GM19372 (cell line): ENCODE measurements around the gene FPGS.

Experiments used
- ATAC-seq: cut with Tn5 transposase; IDR thresholded peaks from one replicate; pipeline ENCODE4 v1.9.1; 2021; ENCODE audit warnings: mild to moderate bottlenecking, low read depth, moderate library complexity; ENCODE audit not compliant: unreplicated experiment

Gene FPGS

GRCh38 chr9:127854960-127855359 is 52.3 kb downstream of the FPGS start:
- no peak for ATAC-seq

GRCh38 chr9:127855522-127855921 is 52.8 kb downstream of the FPGS start:
- no peak for ATAC-seq

- no peak for ATAC-seq
Observed at GRCh38 chr9:127856094-127856728, 53.5 kb downstream of the FPGS start.

- no peak for ATAC-seq
Observed at GRCh38 chr9:127856729-127857116, 54.0 kb downstream of the FPGS start.

- no peak for ATAC-seq
Observed at GRCh38 chr9:127857278-127857677, 54.6 kb downstream of the FPGS start.

GRCh38 chr9:127858041-127858512 is 55.4 kb downstream of the FPGS start:
- ATAC-seq = no peak

GRCh38 chr9:127860260-127860659 is 57.6 kb downstream of the FPGS start:
- no peak for ATAC-seq

- no peak for ATAC-seq
Observed at GRCh38 chr9:127860779-127861178, 58.1 kb downstream of the FPGS start.

GRCh38 chr9:127862075-127863011 is 59.7 kb downstream of the FPGS start:
- ATAC-seq = no peak

GRCh38 chr9:127863191-127863621 is 60.5 kb downstream of the FPGS start:
- no peak for ATAC-seq
